ENCODE data around the gene BRD1. TPM values are rescaled to one million over a fixed set of nuclear protein-coding genes. Genes with fewer than 3 reads are reported as not detected.

The BRD1 gene
- total RNA-seq, result 10 to 100 TPM; 21.2 to 37.1 (median 28.6) TPM

DNA sequence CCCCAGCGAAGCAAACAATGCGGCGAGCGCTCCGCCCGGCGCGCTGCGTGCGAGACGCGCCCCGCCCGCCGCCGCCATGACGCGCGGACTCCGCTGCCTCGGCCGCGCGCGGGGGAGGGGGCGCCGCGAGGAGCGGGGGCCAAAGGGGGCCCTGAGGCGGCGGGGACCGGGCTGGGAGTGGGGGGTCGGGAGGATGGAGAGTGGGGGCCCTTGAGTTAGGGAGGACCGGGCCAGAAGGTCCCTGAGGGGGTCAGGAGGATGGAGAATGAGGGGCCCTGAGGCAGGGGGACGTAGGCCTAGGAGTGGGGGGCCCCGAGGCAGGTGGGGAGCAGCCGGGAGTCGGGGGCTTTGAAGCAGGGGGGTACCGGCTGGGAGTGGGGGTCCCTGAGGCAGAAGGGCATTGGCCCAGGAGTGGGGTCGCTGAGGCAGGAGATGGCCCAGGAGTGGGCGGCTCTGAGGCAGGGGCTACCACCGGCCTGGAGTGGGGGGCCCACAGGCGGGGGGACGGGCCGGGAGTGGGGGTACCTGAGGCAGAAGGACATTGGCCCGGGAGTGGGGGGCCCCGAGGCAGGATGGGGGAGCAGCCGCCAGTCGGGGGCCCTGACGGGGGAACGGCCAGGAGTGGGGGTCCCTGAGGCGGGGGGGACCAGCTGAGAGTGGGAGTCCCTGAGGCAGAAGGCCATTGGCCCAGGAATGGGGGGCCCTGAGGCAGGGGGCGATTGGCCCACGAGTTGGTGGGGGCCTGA is at the start of gene BRD1:
TSS of gene BRD1 (minus strand) at position 21 of the 746 bp plus-strand sequence. CDS start 3,556 bp downstream, outside the sequence.
- TF ChIP-seq, protein P1, sequence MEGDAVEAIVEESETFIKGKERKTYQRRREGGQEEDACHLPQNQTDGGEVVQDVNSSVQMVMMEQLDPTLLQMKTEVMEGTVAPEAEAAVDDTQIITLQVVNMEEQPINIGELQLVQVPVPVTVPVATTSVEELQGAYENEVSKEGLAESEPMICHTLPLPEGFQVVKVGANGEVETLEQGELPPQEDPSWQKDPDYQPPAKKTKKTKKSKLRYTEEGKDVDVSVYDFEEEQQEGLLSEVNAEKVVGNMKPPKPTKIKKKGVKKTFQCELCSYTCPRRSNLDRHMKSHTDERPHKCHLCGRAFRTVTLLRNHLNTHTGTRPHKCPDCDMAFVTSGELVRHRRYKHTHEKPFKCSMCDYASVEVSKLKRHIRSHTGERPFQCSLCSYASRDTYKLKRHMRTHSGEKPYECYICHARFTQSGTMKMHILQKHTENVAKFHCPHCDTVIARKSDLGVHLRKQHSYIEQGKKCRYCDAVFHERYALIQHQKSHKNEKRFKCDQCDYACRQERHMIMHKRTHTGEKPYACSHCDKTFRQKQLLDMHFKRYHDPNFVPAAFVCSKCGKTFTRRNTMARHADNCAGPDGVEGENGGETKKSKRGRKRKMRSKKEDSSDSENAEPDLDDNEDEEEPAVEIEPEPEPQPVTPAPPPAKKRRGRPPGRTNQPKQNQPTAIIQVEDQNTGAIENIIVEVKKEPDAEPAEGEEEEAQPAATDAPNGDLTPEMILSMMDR (IDR thresholded peaks at IDR 0.05; ENCODE audit: low read depth), result no peak

DNA sequence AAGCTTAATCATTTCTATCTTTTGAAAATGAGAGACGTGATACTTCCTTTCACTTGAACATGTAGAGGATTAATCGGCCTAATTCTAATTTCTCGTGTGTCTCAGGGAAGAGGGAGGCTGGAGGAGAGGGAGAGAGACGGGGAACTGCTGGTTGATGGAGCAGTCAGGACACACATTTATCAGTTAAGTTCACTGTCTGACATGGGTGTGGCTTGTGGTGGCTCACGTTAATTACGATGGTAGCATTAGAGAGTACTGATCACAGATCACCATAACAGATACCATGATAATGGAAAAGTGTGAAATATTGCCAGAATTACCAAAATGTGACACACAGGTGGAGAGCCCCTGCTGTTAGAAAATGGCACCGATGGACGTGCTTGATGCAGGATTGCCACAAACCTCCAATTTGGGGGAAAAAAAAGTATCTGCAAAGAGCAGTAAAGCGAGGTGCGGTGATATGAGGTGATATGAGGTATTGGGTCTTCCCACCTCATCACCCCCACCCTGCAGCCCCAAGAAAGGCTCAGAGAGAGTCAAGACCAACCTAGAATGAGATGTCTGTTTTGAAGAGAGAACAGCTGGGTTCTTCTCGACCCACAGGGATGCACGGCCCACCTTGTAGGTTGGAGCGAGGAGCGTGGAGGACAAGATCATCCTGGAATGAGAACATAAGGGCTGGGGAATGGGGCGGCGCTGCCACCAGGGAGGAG is 45.7 kb upstream of the BRD1 start:
- TF ChIP-seq, protein P1 (IDR thresholded peaks at IDR 0.05; ENCODE audit: low read depth), result no peak

DNA sequence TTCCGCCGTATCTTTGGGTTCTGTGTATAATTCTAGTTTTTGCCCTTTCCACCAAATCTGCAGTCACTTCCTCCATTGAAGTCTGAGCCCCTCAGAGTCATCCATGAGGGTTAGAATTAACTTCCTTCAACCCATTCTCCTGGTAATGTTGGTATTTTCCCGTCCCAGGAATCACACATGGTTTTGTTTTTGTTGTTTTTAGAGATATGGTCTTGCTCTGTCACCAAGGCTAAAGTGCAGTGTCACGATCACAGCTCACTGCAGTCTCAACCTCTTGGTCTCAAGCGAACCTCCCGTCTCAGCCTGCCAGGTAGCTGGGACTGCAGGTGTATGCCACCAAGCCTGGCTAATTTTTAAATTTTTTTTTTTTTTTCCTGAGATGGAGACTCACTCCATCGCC is 44.7 kb upstream of the BRD1 start:
- TF ChIP-seq, protein P1 (IDR thresholded peaks at IDR 0.05; ENCODE audit: low read depth), result no peak

DNA sequence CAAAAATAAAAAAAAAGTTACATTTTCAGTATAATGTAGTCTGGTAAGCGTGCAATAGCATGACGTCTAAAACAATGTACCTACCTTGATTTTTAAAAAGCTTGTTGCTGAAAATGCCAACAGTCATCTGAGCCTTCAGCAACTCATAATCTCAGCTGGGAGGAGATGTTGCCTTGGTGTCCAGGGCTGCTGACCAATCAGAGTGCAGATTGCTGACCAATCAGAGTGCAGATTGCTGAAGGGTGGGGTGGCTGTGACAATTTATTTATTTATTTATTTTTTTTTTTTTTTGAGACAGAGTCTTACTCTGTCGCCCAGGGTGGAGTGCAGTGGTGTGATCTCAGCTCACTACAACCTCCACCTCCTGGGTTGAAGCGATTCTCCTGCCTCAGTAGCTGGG is 43.8 kb upstream of the BRD1 start:
- TF ChIP-seq, protein P1 (IDR thresholded peaks at IDR 0.05; ENCODE audit: low read depth), result no peak

DNA sequence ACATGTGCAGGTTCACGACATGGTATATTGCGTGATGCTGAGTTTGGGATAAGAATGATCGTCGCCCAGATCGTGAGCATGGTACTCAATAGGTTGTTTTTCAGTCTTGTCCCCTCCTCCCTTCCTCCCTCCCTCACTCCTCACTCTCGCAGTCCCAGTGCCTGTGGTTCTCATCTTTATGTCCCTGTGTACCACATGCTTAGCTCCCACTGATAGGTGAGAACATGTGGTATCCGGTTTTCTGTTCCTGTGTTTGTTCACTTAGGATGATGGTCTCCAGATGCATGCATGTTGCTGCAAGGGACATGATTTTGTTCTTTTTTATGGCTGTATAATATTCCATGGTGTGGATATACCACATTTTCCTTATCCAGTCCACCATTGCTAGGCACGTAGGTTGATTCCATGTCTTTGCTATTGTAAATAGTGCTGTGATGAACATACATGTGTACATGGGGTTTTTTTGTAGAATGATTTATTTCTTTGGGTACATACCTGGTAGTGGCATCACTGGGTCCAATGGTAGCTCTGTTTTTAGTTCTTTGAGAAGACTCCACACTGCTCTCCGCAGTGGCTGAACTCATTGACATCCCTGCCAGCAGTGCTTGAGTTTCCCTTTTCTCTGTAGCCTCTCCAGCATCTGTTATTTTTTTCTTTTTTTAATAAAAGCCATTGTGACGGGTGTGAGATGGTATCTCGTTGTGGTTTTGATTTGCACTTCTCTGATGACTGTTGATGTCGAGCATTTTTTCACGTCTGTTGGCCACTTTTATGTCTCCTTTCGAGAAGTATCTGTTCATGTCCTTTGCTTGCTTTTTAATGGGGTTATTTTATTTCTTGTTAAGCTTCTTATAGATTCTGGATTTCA is 42.4 kb upstream of the BRD1 start:
- TF ChIP-seq, protein P1 (IDR thresholded peaks at IDR 0.05; ENCODE audit: low read depth), result no peak

DNA sequence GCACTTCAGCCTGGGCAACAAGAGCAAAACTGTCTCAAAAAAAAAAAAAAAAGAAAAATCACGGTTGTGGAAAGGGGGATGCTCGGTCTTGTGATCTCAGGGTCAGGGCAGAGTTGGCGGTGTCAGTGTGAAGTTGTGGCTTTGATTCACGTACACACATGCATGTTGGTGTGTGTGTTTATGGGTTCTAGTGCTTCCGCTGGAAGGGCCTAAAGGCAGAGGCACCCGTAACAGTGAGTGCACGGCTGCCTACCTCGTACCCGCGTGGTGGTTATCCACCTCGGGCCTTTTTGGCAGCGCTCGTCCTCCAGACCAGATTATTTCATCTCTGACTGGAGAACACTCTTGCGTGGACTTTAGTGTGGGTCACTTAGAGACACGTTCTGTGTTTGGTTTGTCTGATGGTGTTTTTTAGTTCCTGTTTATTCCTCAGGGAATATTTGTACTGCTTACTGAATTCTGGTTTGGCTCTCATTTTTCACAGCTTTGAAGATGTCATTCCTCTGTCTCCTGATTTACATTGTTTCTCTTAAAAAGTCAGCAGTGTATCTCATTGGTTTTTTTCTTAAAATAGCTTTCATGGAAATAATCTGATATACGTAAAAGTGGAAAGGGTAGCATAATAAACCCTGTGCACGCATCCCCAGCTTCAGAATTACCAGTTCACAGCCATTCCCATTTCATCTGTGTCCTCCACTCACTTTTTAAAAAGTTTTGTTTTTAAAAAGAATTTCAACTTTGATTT is 41.6 kb upstream of the BRD1 start:
- TF ChIP-seq, protein P1 (IDR thresholded peaks at IDR 0.05; ENCODE audit: low read depth), result no peak

Data from subcutaneous adipose tissue (tissue), 4 donors.